ENCODE data around the gene RABEP2.
A peak's percentile ranks its signal among the peaks of the same experiment; 100 is the strongest.

The RABEP2 gene

GRCh38 chr16:28876973-28877654 lies 47.9 kb downstream of the RABEP2 start:
- H3K4me3 ChIP-seq (replicated peaks; ENCODE audit: low read depth, low read length): no peak overlapping the region
- no peak for DNase-seq (ENCODE audit: low read depth)
- no peak for TF ChIP-seq CTCF (IDR thresholded peaks at IDR 0.05; ENCODE audit: low read length, missing control alignments)

GRCh38 chr16:28876019-28876659 lies 48.9 kb downstream of the RABEP2 start:
- no peak for DNase-seq (ENCODE audit: low read depth)
- TF ChIP-seq CTCF (IDR thresholded peaks at IDR 0.05; ENCODE audit: low read length, missing control alignments): no peak
- no peak overlapping the region for H3K4me3 ChIP-seq (replicated peaks; ENCODE audit: low read depth, low read length)

GRCh38 chr16:28875134-28876018 lies 49.7 kb downstream of the RABEP2 start:
- no peak for TF ChIP-seq CTCF (IDR thresholded peaks at IDR 0.05; ENCODE audit: low read length, missing control alignments)
- H3K4me3 ChIP-seq (replicated peaks; ENCODE audit: low read depth, low read length): no peak overlapping the region
- no peak for DNase-seq (ENCODE audit: low read depth)

- no peak for DNase-seq (ENCODE audit: low read depth)
- H3K4me3 ChIP-seq (replicated peaks; ENCODE audit: low read depth, low read length): no peak overlapping the region
- TF ChIP-seq CTCF (IDR thresholded peaks at IDR 0.05; ENCODE audit: low read length, missing control alignments): no peak
Observed at GRCh38 chr16:28874406-28874805, 50.6 kb downstream of the RABEP2 start.

- H3K4me3 ChIP-seq (replicated peaks; ENCODE audit: low read depth, low read length): no peak overlapping the region
- TF ChIP-seq CTCF (IDR thresholded peaks at IDR 0.05; ENCODE audit: low read length, missing control alignments): peak; percentile 66
- peak; percentile 14 for DNase-seq (ENCODE audit: low read depth)
Observed at GRCh38 chr16:28873543-28874201, 51.4 kb downstream of the RABEP2 start.

GRCh38 chr16:28872952-28873351 lies 52.1 kb downstream of the RABEP2 start:
- TF ChIP-seq CTCF (IDR thresholded peaks at IDR 0.05; ENCODE audit: low read length, missing control alignments): no peak
- no peak overlapping the region for H3K4me3 ChIP-seq (replicated peaks; ENCODE audit: low read depth, low read length)
- no peak for DNase-seq (ENCODE audit: low read depth)
